ENCODE measurements around the gene ACR.

GRCh38 chr22:50730941-50731661, 6.9 kb upstream of the ACR start:
- TF ChIP-seq ZBTB33 (IDR thresholded peaks at IDR 0.05; ENCODE audit: borderline replicate concordance, low read depth) = no peak
- TF ChIP-seq CTCF (IDR thresholded peaks at IDR 0.05) = no peak
- TF ChIP-seq POLR2AphosphoS5 (IDR thresholded peaks at IDR 0.05; ENCODE audit: low read depth, low read length) = no peak
